Prostate gland (tissue), 2 donors: ENCODE results near the gene PRSS35.

Experiments used
- CTCF ChIP-seq, 4 experiments: fragments of 200-600 bp in 2 of 4; fragments of 450-650 bp in 2 of 4; sonication (generic) in 2 of 4; IDR thresholded peaks; 1 replicate in 3 of 4; 2 replicates in 1 of 4; pipeline ENCODE4 v1.5.1; 2016 to 2019; ENCODE audit warnings: antibody characterized with exemption in 4 of 4, mild to moderate bottlenecking in 2 of 4, moderate library complexity in 2 of 4
- POLR2A ChIP-seq: fragments of 450-650 bp; IDR thresholded peaks from one replicate; pipeline ENCODE4 v1.6.1; 2016; ENCODE audit warnings: antibody characterized with exemption, mild to moderate bottlenecking

GRCh38 chr6:83470001-83470400, 42.3 kb upstream of the PRSS35 start:
- no peak for TF ChIP-seq POLR2A
- no peak for TF ChIP-seq CTCF (IDR thresholded peaks at IDR 0.05)
